Esophagus muscularis mucosa (tissue), 4 donors: ENCODE data around the gene TBC1D8B. TPM values are rescaled to one million over a fixed set of nuclear protein-coding genes. Genes with fewer than 3 reads are reported as not detected.
"Not testable (repeated sequence)": the region's sequence is repeated elsewhere in the genome, so short reads cannot be mapped to it uniquely, and the experiment has no call there.

Source experiments
- DNase-seq: peaks from one replicate; pipeline ENCODE4 v3.0.0-alpha.2; 2017; ENCODE audit errors: extremely low spot score
- H3K27ac ChIP-seq, 4 donors: fragments of 200-600 bp; sonication (generic); replicated peaks in 1 of 4; 1 replicate in 3 of 4; 2 replicates in 1 of 4; pipeline ENCODE4 v1.5.1; 2016 to 2019; ENCODE audit warnings: mild to moderate bottlenecking in 1 of 4
- H3K27me3 ChIP-seq, 4 donors: fragments of 200-600 bp; sonication (generic); one replicate each; pipeline versions ENCODE4 v1.5.1 to v1.6.0; 2016 to 2019
- H3K36me3 ChIP-seq, 4 donors: fragments of 200-600 bp; sonication (generic); one replicate each; pipeline ENCODE4 v1.5.1; 2016 to 2019
- H3K4me1 ChIP-seq, 4 donors: fragments of 200-600 bp; sonication (generic); one replicate each; pipeline ENCODE4 v1.5.1; 2016 to 2019
- H3K4me3 ChIP-seq, 4 donors: fragments of 200-600 bp; sonication (generic); 1 replicate in 2 of 4; 2 replicates in 2 of 4; pipeline ENCODE4 v1.5.1; 2016 to 2019; ENCODE audit warnings: mild to moderate bottlenecking in 4 of 4, moderate library complexity in 1 of 4
- H3K9me3 ChIP-seq, 4 donors: fragments of 200-600 bp; sonication (generic); 1 replicate in 3 of 4; 2 replicates in 1 of 4; pipeline ENCODE4 v1.5.1; 2016 to 2019
- EP300 ChIP-seq: sonication (generic); formaldehyde crosslinking; IDR thresholded peaks from one replicate; pipeline ENCODE4 v1.6.1; 2017; ENCODE audit warnings: antibody characterized with exemption
- POLR2A ChIP-seq: fragments of 450-650 bp; IDR thresholded peaks from one replicate; pipeline ENCODE4 v1.6.1; 2017; ENCODE audit warnings: antibody characterized with exemption, moderate library complexity, mild to moderate bottlenecking, low read depth
- POLR2AphosphoS5 ChIP-seq, 2 donors: sonication (generic); formaldehyde crosslinking; IDR thresholded peaks; one replicate each; pipeline ENCODE4 v1.6.1; 2017; ENCODE audit warnings: antibody characterized with exemption in 2 of 2
- WGBS: methylation state at CpG from one replicate; pipeline ENCODE4 v1.1.5; 2018; 5-methylcytosine and 5-hydroxymethylcytosine counted together
- intact Hi-C: fragments of 100-400 bp; cut with DNase I; formaldehyde crosslinking; loops from one replicate; pipeline ENCODE4 v1.15.1; 2023
- total RNA-seq, 4 donors: library from RNA; depleted of rRNA; stranded (reverse); fragments of >200 nt; gene quantifications; one replicate each; pipeline versions ENCODE4 v1.1.0 to v1.2.1, GENCODE V29; 2016
- TF ChIP-seq, protein P1 (sequence below), 3 experiments: fragments of 200-600 bp in 2 of 3; fragments of 450-650 bp in 1 of 3; sonication (generic) in 2 of 3; IDR thresholded peaks; one replicate each; pipeline ENCODE4 v1.5.1; 2017 to 2019; ENCODE audit warnings: antibody characterized with exemption in 3 of 3, mild to moderate bottlenecking in 2 of 3, moderate library complexity in 1 of 3

The TBC1D8B gene
- total RNA-seq, 4 donors from 2014 or later = 2.5 to 5.0 (median 3.6) TPM

- H3K36me3 ChIP-seq = no peaks in the 10 kb centered on the region
- intact Hi-C loops = no loop called here
- H3K4me3 ChIP-seq = no peak overlapping the region
- H3K27ac ChIP-seq = no peak overlapping the region
- TF ChIP-seq, protein P1, sequence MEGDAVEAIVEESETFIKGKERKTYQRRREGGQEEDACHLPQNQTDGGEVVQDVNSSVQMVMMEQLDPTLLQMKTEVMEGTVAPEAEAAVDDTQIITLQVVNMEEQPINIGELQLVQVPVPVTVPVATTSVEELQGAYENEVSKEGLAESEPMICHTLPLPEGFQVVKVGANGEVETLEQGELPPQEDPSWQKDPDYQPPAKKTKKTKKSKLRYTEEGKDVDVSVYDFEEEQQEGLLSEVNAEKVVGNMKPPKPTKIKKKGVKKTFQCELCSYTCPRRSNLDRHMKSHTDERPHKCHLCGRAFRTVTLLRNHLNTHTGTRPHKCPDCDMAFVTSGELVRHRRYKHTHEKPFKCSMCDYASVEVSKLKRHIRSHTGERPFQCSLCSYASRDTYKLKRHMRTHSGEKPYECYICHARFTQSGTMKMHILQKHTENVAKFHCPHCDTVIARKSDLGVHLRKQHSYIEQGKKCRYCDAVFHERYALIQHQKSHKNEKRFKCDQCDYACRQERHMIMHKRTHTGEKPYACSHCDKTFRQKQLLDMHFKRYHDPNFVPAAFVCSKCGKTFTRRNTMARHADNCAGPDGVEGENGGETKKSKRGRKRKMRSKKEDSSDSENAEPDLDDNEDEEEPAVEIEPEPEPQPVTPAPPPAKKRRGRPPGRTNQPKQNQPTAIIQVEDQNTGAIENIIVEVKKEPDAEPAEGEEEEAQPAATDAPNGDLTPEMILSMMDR (IDR thresholded peaks at IDR 0.05) = no peak
- TF ChIP-seq POLR2AphosphoS5 (IDR thresholded peaks at IDR 0.05) = no peak
- no peak for TF ChIP-seq POLR2A
- TF ChIP-seq EP300 = no peak
- WGBS = 40% methylated on average over 1 of the region's 13 CpGs
- H3K4me1 ChIP-seq = no peaks in the 10 kb centered on the region
- no peak for DNase-seq
- peaks cover 0 to 6% (median 0%) of the 10 kb centered on the region in 4 donors for H3K9me3 ChIP-seq
- H3K27me3 ChIP-seq = no peaks in the 10 kb centered on the region
These were observed 60.7 kb downstream of the TBC1D8B start for GRCh38 chrX:106862972-106863688.

DNA sequence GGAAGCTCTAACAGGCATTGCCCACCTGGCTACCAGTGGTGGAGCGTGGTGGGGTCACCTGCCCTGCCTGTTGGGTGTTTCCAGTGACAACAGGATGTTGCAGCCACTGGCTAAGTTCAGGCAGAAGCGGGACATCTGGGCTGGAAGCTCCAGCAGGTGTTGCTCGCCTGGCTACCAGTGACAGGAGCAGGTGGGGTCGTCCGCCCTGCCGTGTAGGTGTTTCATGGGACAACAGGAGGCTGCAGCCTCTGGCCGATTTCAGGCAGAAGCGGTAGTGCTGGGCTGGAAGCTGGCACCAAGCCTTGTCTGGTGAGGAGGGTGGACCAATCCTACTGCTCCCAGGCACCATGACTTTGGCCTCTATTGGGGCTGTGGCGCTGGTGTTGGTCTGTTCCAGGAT, 61.2 kb downstream of the TBC1D8B start:
- H3K4me1 ChIP-seq = no peaks in the 10 kb centered on the region
- WGBS = 93% methylated on average over 8 of the region's 9 CpGs
- intact Hi-C loops = no loop called here
- no peaks in the 10 kb centered on the region for H3K27me3 ChIP-seq
- H3K9me3 ChIP-seq = peaks cover 0 to 6% (median 0%) of the 10 kb centered on the region in 4 donors
- H3K4me3 ChIP-seq = no peak overlapping the region
- no peak for DNase-seq
- no peaks in the 10 kb centered on the region for H3K36me3 ChIP-seq
- no peak overlapping the region for H3K27ac ChIP-seq
- TF ChIP-seq POLR2A = no peak
- no peak for TF ChIP-seq POLR2AphosphoS5 (IDR thresholded peaks at IDR 0.05)
- TF ChIP-seq, protein P1 (IDR thresholded peaks at IDR 0.05) = no peak
- no peak for TF ChIP-seq EP300

- WGBS = 93% methylated on average over 2 of the region's 2 CpGs
- H3K9me3 ChIP-seq, DNase-seq, intact Hi-C loops, H3K27me3 ChIP-seq, H3K36me3 ChIP-seq, H3K4me1 ChIP-seq, H3K27ac ChIP-seq, H3K4me3 ChIP-seq: not testable (repeated sequence)
These were observed 70.3 kb downstream of the TBC1D8B start for GRCh38 chrX:106872796-106873195.

DNA sequence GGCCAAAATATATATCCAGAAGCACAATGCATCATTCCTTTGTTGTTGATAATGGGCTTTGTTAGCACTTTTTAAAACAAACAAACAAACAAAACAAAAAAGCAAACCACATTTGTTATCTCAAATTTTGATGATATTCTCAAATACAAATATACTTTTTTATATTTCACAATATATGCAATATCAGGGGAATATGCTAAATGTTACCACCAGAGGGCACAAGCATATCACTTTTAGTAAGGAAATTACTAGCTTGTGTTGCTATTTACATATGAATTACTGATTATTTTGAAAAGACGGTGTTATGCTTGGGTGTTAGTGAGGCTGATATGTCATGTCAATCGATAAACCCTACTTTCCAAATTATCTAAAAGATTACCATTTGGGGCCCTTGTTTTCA, 71.6 kb downstream of the TBC1D8B start:
- H3K9me3 ChIP-seq = no peaks in the 10 kb centered on the region
- intact Hi-C loops = no loop called here
- WGBS = 46% methylated on average over 2 of the region's 2 CpGs
- no peak for DNase-seq
- H3K4me1 ChIP-seq = no peaks in the 10 kb centered on the region
- H3K27ac ChIP-seq = no peak overlapping the region
- no peak for TF ChIP-seq POLR2AphosphoS5 (IDR thresholded peaks at IDR 0.05)
- TF ChIP-seq, protein P1 (IDR thresholded peaks at IDR 0.05) = peak; percentile 34 to 42 (median 40)
- H3K4me3 ChIP-seq = no peak overlapping the region
- H3K27me3 ChIP-seq = no peaks in the 10 kb centered on the region
- H3K36me3 ChIP-seq = no peaks in the 10 kb centered on the region

- WGBS = 63% methylated on average over 1 of the region's 1 CpG
- Histone ChIP-seq H3K9me3 (no peaks in the 10 kb centered on the region), H3K4me3 (no peak overlapping the region), H3K4me1 (no peaks in the 10 kb centered on the region), H3K36me3 (no peaks in the 10 kb centered on the region), H3K27ac (no peak overlapping the region), H3K27me3 (no peaks in the 10 kb centered on the region)
- no peak for DNase-seq
- intact Hi-C loops = no loop called here
- TF ChIP-seq, protein P1 (IDR thresholded peaks at IDR 0.05) = no peak
- TF ChIP-seq POLR2A (no peak), EP300 (no peak), POLR2AphosphoS5 (IDR thresholded peaks at IDR 0.05) (no peak)
These were observed 72.7 kb downstream of the TBC1D8B start for GRCh38 chrX:106875151-106875550.
